Measurements from ENCODE around the gene RPUSD4. TPM values are rescaled to one million over a fixed set of nuclear protein-coding genes. Genes with fewer than 3 reads are reported as not detected.

The RPUSD4 gene
- total RNA-seq, 4 donors from 2014 or later, result 13.2 to 18.8 (median 14.0) TPM

DNA sequence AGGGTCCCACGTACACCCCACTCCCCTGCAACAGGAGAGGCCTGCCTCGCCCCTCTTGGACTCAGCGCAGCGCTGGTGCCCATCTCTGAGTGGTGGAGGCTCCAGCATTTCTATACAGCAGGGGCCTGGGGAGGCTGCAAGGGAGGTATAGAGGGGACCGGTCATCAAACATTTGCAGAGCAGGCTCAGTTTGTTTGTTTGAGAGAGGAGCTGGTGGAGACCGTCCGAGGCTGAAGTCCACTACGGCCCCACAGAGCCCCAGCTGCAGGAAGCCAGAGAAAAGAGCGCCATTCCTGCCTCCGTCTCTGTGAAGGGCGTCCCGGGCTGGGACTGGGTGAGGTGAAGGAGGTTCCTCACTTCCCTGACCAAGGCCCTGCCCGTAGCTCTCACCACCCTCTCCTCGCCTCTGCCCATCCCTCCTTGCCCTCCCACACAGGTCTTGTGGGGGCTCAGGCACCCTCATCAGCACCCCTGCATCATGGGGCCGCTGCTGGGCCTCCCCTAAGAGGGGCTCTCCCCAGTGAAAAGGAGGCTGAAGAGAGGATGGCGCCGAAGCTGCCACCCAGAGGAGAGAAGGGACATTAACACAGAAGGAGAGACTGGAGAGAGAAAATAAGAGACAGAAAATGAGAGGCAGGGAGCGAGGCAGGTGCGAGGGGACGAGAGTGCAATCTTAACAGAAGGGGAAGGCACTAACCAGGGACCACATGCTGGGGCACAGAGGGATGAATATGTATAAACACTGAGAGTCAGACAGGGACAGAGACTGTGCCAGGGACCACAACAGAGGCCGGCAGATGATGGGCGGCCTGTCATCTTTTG, 24.5 kb downstream of the RPUSD4 start:
- H3K27me3 ChIP-seq, result no peaks in the 10 kb centered on the region
- H3K27ac ChIP-seq, result no peak overlapping the region
- H3K36me3 ChIP-seq, result peaks cover 0 to 41% of the 10 kb centered on the region in 2 donors
- no peak for TF ChIP-seq POLR2AphosphoS5 (IDR thresholded peaks at IDR 0.05)
- TF ChIP-seq EP300 (IDR thresholded peaks at IDR 0.05), result no peak
- TF ChIP-seq, protein P1, sequence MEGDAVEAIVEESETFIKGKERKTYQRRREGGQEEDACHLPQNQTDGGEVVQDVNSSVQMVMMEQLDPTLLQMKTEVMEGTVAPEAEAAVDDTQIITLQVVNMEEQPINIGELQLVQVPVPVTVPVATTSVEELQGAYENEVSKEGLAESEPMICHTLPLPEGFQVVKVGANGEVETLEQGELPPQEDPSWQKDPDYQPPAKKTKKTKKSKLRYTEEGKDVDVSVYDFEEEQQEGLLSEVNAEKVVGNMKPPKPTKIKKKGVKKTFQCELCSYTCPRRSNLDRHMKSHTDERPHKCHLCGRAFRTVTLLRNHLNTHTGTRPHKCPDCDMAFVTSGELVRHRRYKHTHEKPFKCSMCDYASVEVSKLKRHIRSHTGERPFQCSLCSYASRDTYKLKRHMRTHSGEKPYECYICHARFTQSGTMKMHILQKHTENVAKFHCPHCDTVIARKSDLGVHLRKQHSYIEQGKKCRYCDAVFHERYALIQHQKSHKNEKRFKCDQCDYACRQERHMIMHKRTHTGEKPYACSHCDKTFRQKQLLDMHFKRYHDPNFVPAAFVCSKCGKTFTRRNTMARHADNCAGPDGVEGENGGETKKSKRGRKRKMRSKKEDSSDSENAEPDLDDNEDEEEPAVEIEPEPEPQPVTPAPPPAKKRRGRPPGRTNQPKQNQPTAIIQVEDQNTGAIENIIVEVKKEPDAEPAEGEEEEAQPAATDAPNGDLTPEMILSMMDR (IDR thresholded peaks at IDR 0.05), result peak in 1 of 4 experiments; percentile 29
- H3K9me3 ChIP-seq, result no peaks in the 10 kb centered on the region
- peaks cover 0 to 17% (median 0%) of the 10 kb centered on the region in 3 donors for H3K4me1 ChIP-seq
- no peak overlapping the region for H3K4me3 ChIP-seq
- WGBS, 2 donors (ENCODE audit: low coverage in 1 of 2), result 80 to 91% methylated on average over 2 to 4 of the region's 22 CpGs
- ATAC-seq, result no peak

- TF ChIP-seq POLR2A (IDR thresholded peaks at IDR 0.05), result no peak
- TF ChIP-seq POLR2AphosphoS5 (IDR thresholded peaks at IDR 0.05), result no peak
- no peak for TF ChIP-seq EP300 (IDR thresholded peaks at IDR 0.05)
- TF ChIP-seq, protein P1 (IDR thresholded peaks at IDR 0.05), result no peak
- Histone ChIP-seq H3K4me1 (peaks cover 0 to 17% (median 0%) of the 10 kb centered on the region in 3 donors), H3K36me3 (peaks cover 0 to 33% of the 10 kb centered on the region in 2 donors), H3K9me3 (no peaks in the 10 kb centered on the region), H3K27ac (no peak overlapping the region), H3K27me3 (no peaks in the 10 kb centered on the region), H3K4me3 (no peak overlapping the region)
- peak; percentile 42 for ATAC-seq
- WGBS, 2 donors (ENCODE audit: low coverage in 1 of 2), result 10% methylated on average over 2 of the region's 15 CpGs; no CpG with 5 or more reads in 1 of the 2 donors
Measured at GRCh38 chr11:126186025-126186698, 25.3 kb downstream of the RPUSD4 start.

GRCh38 chr11:126185259-126186024, 26.0 kb downstream of the RPUSD4 start:
- no peak for ATAC-seq
- WGBS, 2 donors (ENCODE audit: low coverage in 1 of 2), result 82 to 100% methylated on average over 2 to 6 of the region's 26 CpGs

DNA sequence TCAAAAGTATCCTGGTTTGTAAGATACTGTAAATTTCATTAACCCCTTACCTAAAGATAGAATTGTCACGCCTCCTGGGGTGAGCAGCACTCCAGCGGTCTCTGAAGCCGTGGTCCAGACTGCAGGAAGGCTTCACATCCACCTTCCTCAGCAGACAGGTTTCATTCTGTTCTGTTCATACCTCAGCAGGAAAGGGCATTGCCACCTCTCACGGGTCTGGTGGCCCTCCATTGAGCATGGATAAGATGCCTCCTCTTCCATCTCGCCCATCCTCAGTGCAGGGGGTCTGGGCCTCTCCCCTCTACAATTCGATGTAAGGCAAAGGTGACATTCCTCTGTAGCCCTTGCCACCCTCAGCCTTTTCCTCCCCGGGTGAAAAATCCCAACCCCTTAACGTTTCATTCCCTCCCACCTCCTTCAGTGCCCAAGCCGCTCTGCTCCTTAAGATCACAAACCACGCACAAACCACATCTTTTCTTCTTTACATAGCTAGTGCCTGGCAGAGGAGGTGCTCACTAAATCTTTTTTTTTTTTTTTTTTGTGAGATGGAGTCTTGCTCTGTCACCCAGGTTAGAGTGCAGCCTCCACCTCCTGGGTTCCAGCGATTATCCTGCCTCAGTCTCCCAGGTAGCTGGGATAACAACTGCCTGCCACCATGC, 28.5 kb downstream of the RPUSD4 start:
- no peaks in the 10 kb centered on the region for H3K9me3 ChIP-seq
- ATAC-seq, result no peak
- 78 to 91% methylated on average over 9 to 11 of the region's 11 CpGs for WGBS, 2 donors (ENCODE audit: low coverage in 1 of 2)

More at GRCh38 chr11:126185259-126186024, 26.0 kb downstream of the RPUSD4 start:
- H3K4me3 ChIP-seq, result no peak overlapping the region
- peaks cover 0 to 17% (median 0%) of the 10 kb centered on the region in 3 donors for H3K4me1 ChIP-seq
- H3K27ac ChIP-seq, result no peak overlapping the region
- H3K36me3 ChIP-seq, result peaks cover 0 to 26% of the 10 kb centered on the region in 2 donors
- no peaks in the 10 kb centered on the region for H3K27me3 ChIP-seq
- H3K9me3 ChIP-seq, result no peaks in the 10 kb centered on the region
- TF ChIP-seq, protein P1 (IDR thresholded peaks at IDR 0.05), result no peak
- no peak for TF ChIP-seq EP300 (IDR thresholded peaks at IDR 0.05)

More for the DNA sequence above, 28.5 kb downstream of the RPUSD4 start:
- Histone ChIP-seq H3K36me3 (peaks cover 0 to 6% of the 10 kb centered on the region in 2 donors), H3K27ac (no peak overlapping the region), H3K4me3 (no peak overlapping the region), H3K4me1 (peaks cover 0 to 17% (median 0%) of the 10 kb centered on the region in 3 donors), H3K27me3 (no peaks in the 10 kb centered on the region)
- TF ChIP-seq POLR2A (IDR thresholded peaks at IDR 0.05) (no peak), POLR2AphosphoS5 (IDR thresholded peaks at IDR 0.05) (no peak), EP300 (IDR thresholded peaks at IDR 0.05) (no peak)
- TF ChIP-seq, protein P1 (IDR thresholded peaks at IDR 0.05), result no peak
